GM21576 (cell line): ENCODE results near the gene ARHGEF37.
"Not testable (repeated sequence)": the region's sequence is repeated elsewhere in the genome, so short reads cannot be mapped to it uniquely, and the experiment has no call there.

ENCODE experiments used
- ATAC-seq: cut with Tn5 transposase; IDR thresholded peaks from one replicate; pipeline ENCODE4 v1.9.1; 2021; ENCODE audit warnings: mild to moderate bottlenecking, moderate library complexity; ENCODE audit not compliant: unreplicated experiment

Gene ARHGEF37

GRCh38 chr5:149667829-149668330 is 86.6 kb downstream of the ARHGEF37 start:
- ATAC-seq = no peak

DNA sequence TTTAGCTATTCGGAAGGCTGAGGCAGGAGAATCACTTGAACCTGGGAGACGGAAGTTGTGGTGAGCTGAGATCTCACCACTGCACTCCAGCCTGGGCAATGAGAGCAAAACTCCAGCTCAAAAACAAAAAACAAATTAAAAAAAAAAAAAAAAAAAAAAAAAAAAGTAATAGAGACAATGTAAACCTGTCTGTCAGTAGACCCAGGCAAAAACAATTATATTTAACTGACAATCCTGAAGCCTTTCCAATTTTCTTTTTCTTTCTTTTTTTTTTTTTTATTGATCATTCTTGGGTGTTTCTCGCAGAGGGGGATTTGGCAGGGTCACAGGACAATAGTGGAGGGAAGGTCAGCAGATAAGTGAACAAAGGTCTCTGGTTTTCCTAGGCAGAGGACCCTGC is 88.0 kb downstream of the ARHGEF37 start:
- not testable (repeated sequence) for ATAC-seq

DNA sequence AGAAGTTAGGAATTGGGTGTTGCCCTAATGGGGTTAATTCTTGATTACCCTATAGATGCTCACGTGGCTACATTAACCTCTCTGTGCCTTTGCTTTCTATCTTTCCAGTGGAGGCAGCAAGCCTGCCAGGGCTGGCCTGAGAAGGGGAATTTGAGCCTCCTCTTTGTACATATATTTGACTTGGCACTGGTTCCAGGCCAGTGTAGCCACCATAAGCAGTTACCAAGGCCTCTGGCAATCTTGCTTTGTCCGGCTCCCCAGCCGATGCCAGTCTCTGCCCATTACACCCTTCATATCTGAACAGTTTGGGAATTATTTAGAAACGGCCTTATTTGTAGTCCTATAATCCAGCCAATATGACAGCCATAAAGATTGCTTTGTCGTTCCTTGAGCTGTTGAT is 90.2 kb downstream of the ARHGEF37 start:
- no peak for ATAC-seq

DNA sequence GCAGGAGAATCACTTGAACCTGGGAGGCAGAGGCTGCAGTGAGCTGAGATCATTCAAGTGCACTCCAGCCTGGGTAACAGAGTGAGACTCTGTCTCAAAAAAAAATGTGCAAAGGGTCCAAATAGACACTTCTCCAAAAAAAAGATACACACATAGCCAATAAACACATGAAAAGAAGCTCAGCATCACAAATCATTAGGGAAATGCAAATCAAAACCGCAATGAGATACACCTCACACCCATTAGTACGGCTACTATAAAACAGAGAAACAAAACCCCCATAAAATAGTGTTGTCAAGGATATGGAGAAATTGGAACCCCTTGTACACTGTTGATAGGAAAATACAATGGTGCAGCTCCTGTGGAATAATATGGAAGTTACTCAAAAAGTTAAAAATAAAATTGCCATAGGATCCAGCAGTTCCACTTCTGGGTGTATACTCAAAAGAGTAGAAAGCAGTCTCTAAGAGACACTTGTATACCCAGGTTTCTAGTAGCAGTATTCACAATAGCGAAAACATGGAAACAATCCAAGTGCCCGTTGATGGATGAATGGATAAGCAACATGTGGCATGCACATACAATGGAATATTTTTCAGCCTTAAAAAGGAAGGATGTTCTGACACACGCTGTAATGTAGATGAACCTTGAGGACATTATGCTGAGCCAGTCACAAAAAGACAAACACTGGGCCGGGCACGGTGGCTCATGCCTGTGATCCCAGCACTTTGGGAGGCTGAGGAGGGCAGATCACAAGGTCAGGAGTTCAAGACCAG is 91.6 kb downstream of the ARHGEF37 start:
- ATAC-seq = no peak

- ATAC-seq = no peak
Measured at GRCh38 chr5:149674686-149675085, 93.4 kb downstream of the ARHGEF37 start.

DNA sequence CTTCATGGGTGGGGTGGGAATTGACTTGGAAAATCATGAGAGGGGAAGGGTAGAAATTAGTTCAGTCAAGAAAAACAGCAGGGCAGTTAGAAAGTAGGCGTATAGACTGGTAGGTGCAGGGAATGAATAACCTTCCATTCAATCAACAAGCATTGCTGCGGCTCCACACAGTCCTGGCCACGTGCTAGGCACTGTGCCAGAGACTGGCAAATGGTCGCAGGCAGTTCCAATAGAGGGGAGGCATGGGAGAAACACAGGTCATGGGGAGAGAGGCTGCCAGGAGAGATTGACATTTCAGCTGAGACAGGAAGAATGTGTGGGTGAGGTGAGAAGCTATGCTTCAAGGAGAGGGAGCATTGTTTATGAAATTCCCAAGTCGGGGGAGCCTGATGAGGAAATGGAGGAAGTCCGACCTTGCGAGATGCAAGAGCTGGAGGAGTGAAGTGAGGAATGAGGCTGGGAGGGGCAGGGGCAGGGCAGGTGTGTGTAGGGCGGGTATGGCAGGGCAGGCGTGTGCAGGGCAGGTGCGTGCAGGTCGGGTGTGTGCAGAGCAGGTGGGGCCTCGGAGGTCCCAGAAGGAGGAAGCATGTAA is 94.4 kb downstream of the ARHGEF37 start:
- ATAC-seq = no peak

- ATAC-seq = no peak
Measured at GRCh38 chr5:149677731-149678130, 96.4 kb downstream of the ARHGEF37 start.

DNA sequence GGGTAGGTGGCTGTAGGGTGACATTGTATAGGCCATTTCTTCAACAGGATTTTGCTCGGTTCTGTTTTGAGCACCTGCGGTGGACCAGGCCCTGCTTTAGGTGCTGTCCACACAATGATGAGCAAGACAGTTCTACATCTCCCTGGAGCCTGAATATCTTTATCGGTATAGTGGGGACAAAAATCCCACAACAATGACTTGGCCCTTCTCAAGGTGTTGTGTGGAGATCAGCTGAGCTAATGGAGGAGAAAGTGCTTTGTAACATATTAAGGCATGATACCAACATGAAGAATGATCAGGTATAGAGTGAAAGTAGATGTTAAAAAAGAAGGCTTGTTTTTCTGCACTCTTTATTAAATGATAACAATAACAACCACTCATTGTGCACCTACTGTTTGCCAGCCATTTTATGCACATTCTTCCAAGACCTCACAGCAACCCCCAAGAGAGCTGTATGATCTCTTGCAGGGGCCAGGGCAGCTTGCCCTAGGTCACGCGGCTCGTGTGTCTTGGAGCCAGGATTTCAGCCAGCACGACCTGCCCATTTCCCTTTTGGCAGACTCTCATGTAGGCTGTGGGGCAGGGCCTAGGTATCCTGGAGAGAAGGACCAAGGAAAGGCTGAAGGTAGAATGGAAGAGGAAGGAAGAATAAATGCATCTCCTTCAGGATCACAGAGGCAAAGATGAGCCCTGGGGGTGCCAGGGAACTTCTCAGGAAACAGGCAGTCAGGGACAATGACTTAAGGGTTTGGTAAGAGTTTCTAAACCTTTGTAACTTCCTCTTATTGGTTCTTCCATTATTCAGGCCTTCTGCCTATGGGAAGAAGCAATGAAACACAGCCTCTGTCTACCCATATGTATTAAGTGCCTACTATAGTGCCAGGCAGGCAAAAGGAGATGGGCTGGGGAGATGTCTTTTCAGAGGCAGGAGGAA is 98.8 kb downstream of the ARHGEF37 start:
- ATAC-seq = peak; percentile 27

DNA sequence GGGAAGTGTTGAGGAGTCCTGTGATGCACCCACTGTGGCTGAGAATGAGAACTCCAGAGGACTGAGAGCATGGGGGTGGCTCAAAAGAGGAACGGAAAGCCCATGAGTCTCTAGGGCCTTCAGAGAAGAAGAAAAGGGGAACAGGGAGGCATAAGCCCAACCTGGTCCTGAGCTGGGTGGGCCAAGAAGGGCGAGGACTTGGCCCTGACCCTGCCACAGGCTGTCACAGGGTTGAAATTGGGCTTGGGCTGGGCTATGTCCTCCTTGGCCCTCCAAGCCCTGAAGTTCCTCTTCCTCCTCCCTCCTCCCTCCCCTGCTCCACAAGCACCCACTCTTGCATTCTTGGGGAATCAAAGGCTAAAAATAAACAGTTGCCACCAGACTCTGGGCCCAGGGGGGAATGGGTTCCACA is 99.5 kb downstream of the ARHGEF37 start:
- peak; percentile 98 for ATAC-seq

GRCh38 chr5:149681252-149681651 is 100.0 kb downstream of the ARHGEF37 start:
- no peak for ATAC-seq

DNA sequence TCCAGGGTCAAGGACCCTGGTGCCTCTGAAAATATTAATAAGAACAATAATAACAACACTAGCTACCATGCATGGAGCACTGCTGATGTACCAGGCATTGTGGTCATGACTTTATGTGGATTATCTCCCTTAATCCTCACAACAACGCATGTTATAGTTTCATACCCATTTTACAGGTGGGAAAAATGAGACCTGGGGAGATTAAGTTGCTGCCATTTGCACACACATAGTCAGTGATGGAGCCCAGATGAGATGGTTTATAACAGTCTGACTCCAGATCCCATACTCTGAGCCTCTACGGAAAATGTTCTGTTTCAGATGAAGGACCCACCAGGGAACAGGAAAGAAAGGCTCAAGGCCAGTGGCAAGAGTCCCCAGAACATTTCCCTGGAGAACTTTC is 100.6 kb downstream of the ARHGEF37 start:
- ATAC-seq = no peak

GRCh38 chr5:149682532-149683075 is 101.3 kb downstream of the ARHGEF37 start:
- ATAC-seq = no peak

DNA sequence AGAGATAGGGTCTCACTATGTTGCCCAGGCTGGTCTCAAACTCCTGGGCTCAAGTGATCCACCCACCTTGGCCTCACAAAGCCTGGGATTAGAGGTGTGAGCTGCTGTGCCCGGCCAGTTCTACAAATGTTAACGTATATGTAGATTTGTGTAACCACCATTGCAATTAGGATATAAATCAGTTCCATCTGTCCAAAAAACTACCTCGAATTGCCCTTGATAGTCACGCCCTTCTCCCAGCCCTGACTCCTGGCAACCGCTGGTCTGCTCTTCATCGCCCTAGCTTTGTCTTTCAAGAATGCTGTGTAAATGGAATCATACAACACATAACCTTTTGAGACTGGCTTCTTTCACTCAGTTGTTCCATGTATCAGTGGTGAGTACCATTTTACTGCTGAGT is 102.7 kb downstream of the ARHGEF37 start:
- ATAC-seq = no peak

DNA sequence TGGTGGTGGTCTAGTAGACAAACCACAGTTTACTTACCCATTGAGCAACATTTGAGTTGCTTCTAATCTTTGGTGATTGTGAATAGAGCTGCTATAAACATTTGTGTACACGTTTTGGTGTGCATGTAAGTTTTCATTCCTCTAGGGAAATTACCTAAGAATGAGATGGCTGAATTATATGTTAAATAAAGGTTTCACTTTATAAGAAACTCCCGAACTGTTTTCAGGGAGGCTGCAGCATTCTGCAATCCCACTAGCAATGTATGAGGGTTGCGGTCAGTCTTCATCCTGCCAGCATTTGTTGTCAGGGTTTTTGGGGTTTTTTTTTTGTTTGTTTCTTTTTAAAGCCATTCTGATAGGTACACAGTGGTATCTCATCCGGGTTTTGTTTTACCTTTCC is 103.1 kb downstream of the ARHGEF37 start:
- ATAC-seq = no peak
